Sciatic nerve (tissue), 2 donors: ENCODE measurements around the gene SMAD2. TPM values are rescaled to one million over a fixed set of nuclear protein-coding genes. Genes with fewer than 3 reads are reported as not detected.
"Not testable (repeated sequence)": the region's sequence is repeated elsewhere in the genome, so short reads cannot be mapped to it uniquely, and the experiment has no call there.

Experiments used
- ATAC-seq: fragments of 200-7000 bp; cut with Tn5 transposase; one replicate; pipeline ENCODE4 v1.9.1; 2020; ENCODE audit warnings: mild to moderate bottlenecking, moderate library complexity
- DNase-seq: peaks from one replicate; pipeline ENCODE4 v3.0.0-alpha.2; 2020; ENCODE audit warnings: low spot score
- intact Hi-C: fragments of 100-400 bp; cut with DNase I; formaldehyde crosslinking; loops from one replicate; pipeline ENCODE4 v1.14.2; 2022
- total RNA-seq: library from RNA; stranded (reverse); fragmentation: NEBNext Ultra II Directional; extraction: Animal tissue kit (Norgen Biotek cat#: 25700); gene quantifications from one replicate; pipeline ENCODE4 v1.2.1, GENCODE V29; 2021
- donor health status: DM: no; HTN: no; CAD: no.
- donor health status: DM: no; HTN: no; CAD: no.

Gene SMAD2
- total RNA-seq = 170 TPM

- peak; percentile 90 for DNase-seq
- intact Hi-C loops = no loop called here
- peak; percentile 83 for ATAC-seq
These were observed at the start of gene SMAD2 for GRCh38 chr18:47930199-47930930. Gene SMAD2, minus strand, starts transcription at chr18:47930659. Its CDS starts 33,903 bp downstream, at chr18:47896756.

- intact Hi-C loops = no loop called here
- ATAC-seq (no peak), DNase-seq (no peak)
These were observed 49.2 kb upstream of the SMAD2 start for GRCh38 chr18:47979611-47980200.

GRCh38 chr18:47978603-47979002 is 48.1 kb upstream of the SMAD2 start:
- DNase-seq (no peak), ATAC-seq (no peak)
- intact Hi-C loops = no loop called here

- ATAC-seq (no peak), DNase-seq (no peak)
- intact Hi-C loops = no loop called here
These were observed 47.7 kb upstream of the SMAD2 start for GRCh38 chr18:47978141-47978540.

- intact Hi-C loops = no loop called here
These were observed 45.2 kb upstream of the SMAD2 start for GRCh38 chr18:47975701-47976100.

GRCh38 chr18:47975105-47975504 is 44.6 kb upstream of the SMAD2 start:
- DNase-seq (no peak), ATAC-seq (no peak)
- intact Hi-C loops = no loop called here

More at GRCh38 chr18:47975701-47976100, 45.2 kb upstream of the SMAD2 start:
- DNase-seq (no peak), ATAC-seq (no peak)

GRCh38 chr18:47970664-47971531 is 40.4 kb upstream of the SMAD2 start:
- ATAC-seq (no peak), DNase-seq (no peak)
- intact Hi-C loops = no loop called here

GRCh38 chr18:47969816-47970215 is 39.4 kb upstream of the SMAD2 start:
- intact Hi-C loops = loop anchor here (10.0 kb wide), 1 partner anchor 1815 kb away; no protein-coding TSS in a partner anchor
- DNase-seq (no peak), ATAC-seq (no peak)

GRCh38 chr18:47968721-47969120 is 38.3 kb upstream of the SMAD2 start:
- intact Hi-C loops = loop anchor here (10.0 kb wide), 1 partner anchor 1814 kb away; no protein-coding TSS in a partner anchor
- no peak for DNase-seq
- ATAC-seq = no peak

- intact Hi-C loops = loop anchor here (10.0 kb wide), 1 partner anchor 1813 kb away; no protein-coding TSS in a partner anchor
- ATAC-seq (no peak), DNase-seq (no peak)
These were observed 37.7 kb upstream of the SMAD2 start for GRCh38 chr18:47968006-47968676.

GRCh38 chr18:47964053-47964452 is 33.6 kb upstream of the SMAD2 start:
- DNase-seq (no peak), ATAC-seq (no peak)
- intact Hi-C loops = loop anchor here (10.0 kb wide), 1 partner anchor 1809 kb away; no protein-coding TSS in a partner anchor

- intact Hi-C loops = loop anchor here (10.0 kb wide), 1 partner anchor 1806 kb away; no protein-coding TSS in a partner anchor
- DNase-seq, ATAC-seq: not testable (repeated sequence)
These were observed 30.5 kb upstream of the SMAD2 start for GRCh38 chr18:47961003-47961402.

- intact Hi-C loops = no loop called here
- peak; percentile 65 for ATAC-seq
- no peak for DNase-seq
These were observed 23.0 kb upstream of the SMAD2 start for GRCh38 chr18:47953471-47953931.

GRCh38 chr18:47950511-47950910 is 20.1 kb upstream of the SMAD2 start:
- intact Hi-C loops = no loop called here

GRCh38 chr18:47949202-47949601 is 18.7 kb upstream of the SMAD2 start:
- intact Hi-C loops = no loop called here
- ATAC-seq = no peak
- no peak for DNase-seq

More at GRCh38 chr18:47950511-47950910, 20.1 kb upstream of the SMAD2 start:
- DNase-seq (no peak), ATAC-seq (no peak)

- ATAC-seq (no peak), DNase-seq (no peak)
- intact Hi-C loops = no loop called here
These were observed 16.4 kb upstream of the SMAD2 start for GRCh38 chr18:47946889-47947288.

- intact Hi-C loops = no loop called here
- ATAC-seq (no peak), DNase-seq (no peak)
These were observed 14.8 kb upstream of the SMAD2 start for GRCh38 chr18:47944972-47945852.

- DNase-seq (no peak), ATAC-seq (no peak)
- intact Hi-C loops = no loop called here
These were observed 6.5 kb upstream of the SMAD2 start for GRCh38 chr18:47936952-47937351.
